GM21723 (cell line): ENCODE data around the gene FAAH.

ENCODE experiments used
- ATAC-seq: cut with Tn5 transposase; IDR thresholded peaks from one replicate; pipeline ENCODE4 v1.9.1; 2021; ENCODE audit warnings: mild to moderate bottlenecking, moderate library complexity; ENCODE audit not compliant: unreplicated experiment

Gene FAAH

GRCh38 chr1:46400421-46400820, 6.3 kb downstream of the FAAH start:
- ATAC-seq, result no peak

- no peak for ATAC-seq
Measured at GRCh38 chr1:46401154-46401913, 7.2 kb downstream of the FAAH start.

- ATAC-seq, result no peak
Measured at GRCh38 chr1:46401964-46402626, 8.0 kb downstream of the FAAH start.

GRCh38 chr1:46403916-46404315, 9.8 kb downstream of the FAAH start:
- ATAC-seq, result no peak

- no peak for ATAC-seq
Measured at GRCh38 chr1:46404482-46405196, 10.5 kb downstream of the FAAH start.

- no peak for ATAC-seq
Measured at GRCh38 chr1:46405197-46405555, 11.1 kb downstream of the FAAH start.

GRCh38 chr1:46405724-46406123, 11.6 kb downstream of the FAAH start:
- ATAC-seq, result no peak

- ATAC-seq, result no peak
Measured at GRCh38 chr1:46406881-46407608, 12.9 kb downstream of the FAAH start.

GRCh38 chr1:46407636-46408035, 13.5 kb downstream of the FAAH start:
- ATAC-seq, result no peak

- no peak for ATAC-seq
Measured at GRCh38 chr1:46408356-46409062, 14.4 kb downstream of the FAAH start.

- ATAC-seq, result no peak
Measured at GRCh38 chr1:46409063-46409372, 14.9 kb downstream of the FAAH start.

GRCh38 chr1:46410156-46411009, 16.3 kb downstream of the FAAH start:
- ATAC-seq, result no peak

- no peak for ATAC-seq
Measured at GRCh38 chr1:46411010-46411405, 16.9 kb downstream of the FAAH start.

- no peak for ATAC-seq
Measured at GRCh38 chr1:46411601-46412341, 17.7 kb downstream of the FAAH start.

- ATAC-seq, result no peak
Measured at GRCh38 chr1:46412893-46413595, 18.9 kb downstream of the FAAH start.

- ATAC-seq, result no peak
Measured at GRCh38 chr1:46413596-46413985, 19.5 kb downstream of the FAAH start.

GRCh38 chr1:46415514-46415913, 21.4 kb downstream of the FAAH start:
- no peak for ATAC-seq

- no peak for ATAC-seq
Measured at GRCh38 chr1:46418976-46419375, 24.9 kb downstream of the FAAH start.

- no peak for ATAC-seq
Measured at GRCh38 chr1:46420533-46420915, 26.4 kb downstream of the FAAH start.
